Ureter (tissue), 1 donor: ENCODE results near the gene COPS8. TPM values are rescaled to one million over a fixed set of nuclear protein-coding genes. Genes with fewer than 3 reads are reported as not detected.

Experiments
- DNase-seq: peaks from one replicate; pipeline ENCODE4 v3.0.0-alpha.2; 2020; ENCODE audit warnings: low spot score
- total RNA-seq: library from RNA; stranded (reverse); gene quantifications from one replicate; pipeline ENCODE4 v1.2.4, GENCODE V29; 2023
- donor health status: DM: yes; HTN: yes; CAD: no.

Gene COPS8
- total RNA-seq, 1 donor from 2014 or later = 46.1 TPM

- DNase-seq = no peak
Observed at GRCh38 chr2:237130562-237131421, 45.1 kb downstream of the COPS8 start.

- DNase-seq = no peak
Observed at GRCh38 chr2:237131749-237132533, 46.3 kb downstream of the COPS8 start.

- no peak for DNase-seq
Observed at GRCh38 chr2:237132799-237133198, 47.1 kb downstream of the COPS8 start.

- DNase-seq = peak; percentile 10
Observed at GRCh38 chr2:237134321-237135230, 48.9 kb downstream of the COPS8 start.

- DNase-seq = no peak
Observed at GRCh38 chr2:237136824-237137223, 51.1 kb downstream of the COPS8 start.

GRCh38 chr2:237137626-237138323 is 52.1 kb downstream of the COPS8 start:
- DNase-seq = peak; percentile 23

GRCh38 chr2:237139123-237139675 is 53.5 kb downstream of the COPS8 start:
- peak; percentile 17 for DNase-seq

- DNase-seq = peak; percentile 29
Observed at GRCh38 chr2:237140689-237141285, 55.1 kb downstream of the COPS8 start.

- peak; percentile 30 for DNase-seq
Observed at GRCh38 chr2:237141571-237142051, 55.9 kb downstream of the COPS8 start.

GRCh38 chr2:237143118-237143517 is 57.4 kb downstream of the COPS8 start:
- DNase-seq = peak; percentile 10

- peak; percentile 15 for DNase-seq
Observed at GRCh38 chr2:237143676-237144440, 58.2 kb downstream of the COPS8 start.

GRCh38 chr2:237144516-237144915 is 58.8 kb downstream of the COPS8 start:
- peak; percentile 2 for DNase-seq

GRCh38 chr2:237147317-237147716 is 61.6 kb downstream of the COPS8 start:
- DNase-seq = no peak

- peak; percentile 3 for DNase-seq
Observed at GRCh38 chr2:237148624-237149023, 62.9 kb downstream of the COPS8 start.

- peak; percentile 41 for DNase-seq
Observed at GRCh38 chr2:237149425-237149824, 63.7 kb downstream of the COPS8 start.
